IMR-90 (cell line): Measurements from ENCODE around the gene PFN1. TPM values are rescaled to one million over a fixed set of nuclear protein-coding genes. Genes with fewer than 3 reads are reported as not detected.

Experiments used
- ATAC-seq: fragments of 200-7000 bp; cut with Tn5 transposase; 2 replicates; pipeline ENCODE4 v1.9.1; 2020; ENCODE audit warnings: low read depth, mild to moderate bottlenecking, moderate library complexity
- BruUV-seq: library from RNA; stranded (reverse); fragments of 400-500 nt; replicated peaks from 2 replicates; lab custom pipeline; 2021; lab: Mats Ljungman, UMichigan
- CTCF ChIA-PET: fragments of 300-600 bp; formaldehyde crosslinking; extraction: SDS; loops from one replicate; lab custom pipeline; 2021; ENCODE audit warnings: antibody characterized with exemption; lab: Yijun Ruan, JAX
- POLR2A ChIA-PET: fragments of 300-600 bp; sonication (Branson Sonifier 250); formaldehyde crosslinking; loops from one replicate; lab custom pipeline; 2022; ENCODE audit warnings: antibody characterized with exemption; ENCODE audit not compliant: unreplicated experiment; lab: Charles Lee
- DNase-seq: peaks from one replicate; pipeline ENCODE4 v3.0.0; 2013
- H2AFZ ChIP-seq: replicated peaks from 2 replicates; pipeline ENCODE3; 2013; ENCODE audit warnings: low read length, mild to moderate bottlenecking; ENCODE audit not compliant: poor library complexity
- H2AK5ac ChIP-seq: 2 replicates; pipeline ENCODE4 v1.6.1; 2013; ENCODE audit warnings: low read depth, low read length, inconsistent platforms
- H2AK9ac ChIP-seq: replicated peaks from 2 replicates; pipeline ENCODE3; 2013; ENCODE audit warnings: mild to moderate bottlenecking, low read depth, low read length, moderate library complexity; ENCODE audit not compliant: poor library complexity
- H2BK120ac ChIP-seq: 2 replicates; pipeline ENCODE4 v1.6.1; 2013; ENCODE audit warnings: low read depth, low read length, inconsistent platforms
- H2BK15ac ChIP-seq: 3 replicates; pipeline ENCODE4 v1.6.1; 2013; ENCODE audit warnings: low read depth, low read length, inconsistent platforms
- H2BK20ac ChIP-seq: 2 replicates; pipeline ENCODE4 v1.6.1; 2013; ENCODE audit warnings: low read depth, mild to moderate bottlenecking, inconsistent platforms, low read length, moderate library complexity
- H2BK5ac ChIP-seq: 2 replicates; pipeline ENCODE4 v1.6.1; 2013; ENCODE audit warnings: mild to moderate bottlenecking, low read depth, low read length, inconsistent platforms; ENCODE audit not compliant: poor library complexity, severe bottlenecking
- H3K14ac ChIP-seq: replicated peaks from 2 replicates; pipeline ENCODE4 v1.6.1; 2013; ENCODE audit warnings: low read depth, low read length, inconsistent platforms
- H3K18ac ChIP-seq: 2 replicates; pipeline ENCODE4 v1.6.1; 2013; ENCODE audit warnings: low read depth, low read length, control low read depth
- H3K23ac ChIP-seq: 2 replicates; pipeline ENCODE4 v1.6.1; 2013; ENCODE audit warnings: low read depth, low read length, inconsistent platforms
- H3K27ac ChIP-seq: 2 replicates; pipeline ENCODE4 v1.5.1; 2013; ENCODE audit warnings: mild to moderate bottlenecking, control low read depth, low read length; ENCODE audit not compliant: insufficient read depth
- H3K27me3 ChIP-seq: 2 replicates; pipeline ENCODE4 v1.6.1; 2013; ENCODE audit warnings: low read length; ENCODE audit not compliant: control insufficient read depth, insufficient read depth
- H3K36me3 ChIP-seq: 2 replicates; pipeline ENCODE4 v1.6.1; 2013; ENCODE audit warnings: low read length, mixed read lengths; ENCODE audit not compliant: control insufficient read depth, insufficient read depth
- H3K4ac ChIP-seq: 2 replicates; pipeline ENCODE4 v1.6.1; 2013; ENCODE audit warnings: low read depth, low read length, inconsistent platforms
- H3K4me1 ChIP-seq: 2 replicates; pipeline ENCODE4 v1.6.1; 2013; ENCODE audit warnings: low read length, mixed read lengths; ENCODE audit not compliant: control insufficient read depth, insufficient read depth
- H3K4me2 ChIP-seq: 2 replicates; pipeline ENCODE4 v1.6.1; 2013; ENCODE audit warnings: low read depth, mild to moderate bottlenecking, control low read depth, low read length, moderate library complexity
- H3K4me3 ChIP-seq: 2 replicates; pipeline ENCODE4 v1.5.1; 2013; ENCODE audit warnings: low read depth, mild to moderate bottlenecking, control low read depth, low read length, moderate library complexity; ENCODE audit not compliant: insufficient read depth
- H3K56ac ChIP-seq: 2 replicates; pipeline ENCODE4 v1.6.1; 2013; ENCODE audit warnings: low read length, inconsistent platforms; ENCODE audit not compliant: insufficient read depth; ENCODE audit errors: extremely low read depth
- H3K79me1 ChIP-seq, 2 experiments: 2 replicates each; pipeline ENCODE4 v1.6.1; 2013; ENCODE audit warnings: low read length in 2 of 2, inconsistent platforms in 1 of 2, low read depth in 1 of 2
- H3K9ac ChIP-seq: 2 replicates; pipeline ENCODE4 v1.6.1; 2013; ENCODE audit warnings: low read depth, low read length, control low read depth
- H3K9me1 ChIP-seq: 2 replicates; pipeline ENCODE4 v1.6.1; 2013; ENCODE audit warnings: low read length, inconsistent platforms; ENCODE audit not compliant: insufficient read depth
- H3K9me3 ChIP-seq: 2 replicates; pipeline ENCODE4 v1.6.1; 2013; ENCODE audit warnings: low read length; ENCODE audit not compliant: control insufficient read depth, insufficient read depth
- H4K20me1 ChIP-seq: 2 replicates; pipeline ENCODE4 v1.6.1; 2013; ENCODE audit warnings: low read length, inconsistent platforms; ENCODE audit not compliant: insufficient read depth
- H4K5ac ChIP-seq: 2 replicates; pipeline ENCODE4 v1.6.1; 2013; ENCODE audit warnings: mild to moderate bottlenecking, low read depth, low read length, control low read depth
- H4K8ac ChIP-seq, 2 experiments: 2 replicates each; pipeline ENCODE4 v1.6.1; 2013; ENCODE audit warnings: low read depth in 2 of 2, low read length in 2 of 2, control low read depth in 1 of 2, inconsistent platforms in 1 of 2
- H4K91ac ChIP-seq: 2 replicates; pipeline ENCODE4 v1.6.1; 2013; ENCODE audit warnings: low read depth, low read length, inconsistent platforms; ENCODE audit not compliant: insufficient read depth
- BHLHE40 ChIP-seq: fragments of 150-350 bp; IDR thresholded peaks from 2 replicates; pipeline ENCODE4 v1.6.1; 2016; ENCODE audit warnings: mild to moderate bottlenecking, low read depth, low read length
- CEBPB ChIP-seq: IDR thresholded peaks from 2 replicates; pipeline ENCODE4 v1.6.1; 2012; ENCODE audit warnings: low read depth, low read length, improper control_type of control experiment
- MAFK ChIP-seq: IDR thresholded peaks from 2 replicates; pipeline ENCODE4 v1.6.1; 2012; ENCODE audit warnings: low read depth, low read length, improper control_type of control experiment
- MXI1 ChIP-seq: IDR thresholded peaks from 2 replicates; pipeline ENCODE4 v1.6.1; 2012; ENCODE audit warnings: low read depth, mild to moderate bottlenecking, low read length, moderate library complexity, borderline replicate concordance
- POLR2A ChIP-seq: IDR thresholded peaks from 2 replicates; pipeline ENCODE4 v1.6.1; 2012; ENCODE audit warnings: mild to moderate bottlenecking, low read depth, low read length
- RFX5 ChIP-seq: IDR thresholded peaks from 2 replicates; pipeline ENCODE4 v1.8.0; 2012; ENCODE audit warnings: low read depth, mild to moderate bottlenecking, low read length, moderate library complexity
- WGBS, 2 experiments: methylation state at CpG; one replicate each; pipeline versions ENCODE4 v1.1.5 to v1.1.7; 2013; ENCODE audit warnings: missing lambda C conversion rate in 2 of 2; ENCODE audit not compliant: insufficient read length in 1 of 2; ENCODE audit errors: extremely low coverage in 2 of 2; 5-methylcytosine and 5-hydroxymethylcytosine counted together
- dilution Hi-C: fragments of 300-500 bp; cut with HindIII; formaldehyde crosslinking; loops from one replicate; pipeline ENCODE4 v1.14.3; 2018; ENCODE audit warnings: low sequenced_read_pairs; ENCODE audit not compliant: unreplicated experiment
- in situ Hi-C: fragments of 300-500 bp; cut with MboI; formaldehyde crosslinking; loops from 3 replicates; pipeline ENCODE4 v1.14.3; 2019; ENCODE audit warnings: low sequenced_read_pairs, inconsistent platforms, mixed read lengths
- intact Hi-C: fragments of 100-400 bp; cut with micrococcal nuclease; formaldehyde crosslinking; loops from 2 replicates; pipeline ENCODE4 v1.10.0; 2022
- polyA plus RNA-seq, 3 experiments: library from polyadenylated mRNA; depleted of rRNA; stranded (reverse); fragments of >200 nt; gene quantifications; 2 replicates each; pipeline ENCODE4 v1.2.3, GENCODE V29; 2012; ENCODE audit warnings: low replicate concordance in 1 of 3
- total RNA-seq: library from RNA; depleted of rRNA; stranded (reverse); fragments of >200 nt; gene quantifications from 2 replicates; pipeline ENCODE4 v1.2.3, GENCODE V29; 2012
- TF ChIP-seq, protein P1 (sequence below): conservative IDR thresholded peaks from 2 replicates; pipeline ENCODE4 v1.5.1; 2012; ENCODE audit warnings: mild to moderate bottlenecking, low read depth, low read length, improper control_type of control experiment
- TF ChIP-seq, protein P2 (sequence below): fragments of 150-350 bp; IDR thresholded peaks from 2 replicates; pipeline ENCODE4 v1.6.1; 2017; ENCODE audit warnings: mild to moderate bottlenecking, antibody characterized with exemption, low read length, low read depth

The PFN1 gene
- total and polyA plus RNA-seq, 2 of the 4 experiments (the other 2 are of a cell fraction) = 348 to 1,671 TPM

DNA sequence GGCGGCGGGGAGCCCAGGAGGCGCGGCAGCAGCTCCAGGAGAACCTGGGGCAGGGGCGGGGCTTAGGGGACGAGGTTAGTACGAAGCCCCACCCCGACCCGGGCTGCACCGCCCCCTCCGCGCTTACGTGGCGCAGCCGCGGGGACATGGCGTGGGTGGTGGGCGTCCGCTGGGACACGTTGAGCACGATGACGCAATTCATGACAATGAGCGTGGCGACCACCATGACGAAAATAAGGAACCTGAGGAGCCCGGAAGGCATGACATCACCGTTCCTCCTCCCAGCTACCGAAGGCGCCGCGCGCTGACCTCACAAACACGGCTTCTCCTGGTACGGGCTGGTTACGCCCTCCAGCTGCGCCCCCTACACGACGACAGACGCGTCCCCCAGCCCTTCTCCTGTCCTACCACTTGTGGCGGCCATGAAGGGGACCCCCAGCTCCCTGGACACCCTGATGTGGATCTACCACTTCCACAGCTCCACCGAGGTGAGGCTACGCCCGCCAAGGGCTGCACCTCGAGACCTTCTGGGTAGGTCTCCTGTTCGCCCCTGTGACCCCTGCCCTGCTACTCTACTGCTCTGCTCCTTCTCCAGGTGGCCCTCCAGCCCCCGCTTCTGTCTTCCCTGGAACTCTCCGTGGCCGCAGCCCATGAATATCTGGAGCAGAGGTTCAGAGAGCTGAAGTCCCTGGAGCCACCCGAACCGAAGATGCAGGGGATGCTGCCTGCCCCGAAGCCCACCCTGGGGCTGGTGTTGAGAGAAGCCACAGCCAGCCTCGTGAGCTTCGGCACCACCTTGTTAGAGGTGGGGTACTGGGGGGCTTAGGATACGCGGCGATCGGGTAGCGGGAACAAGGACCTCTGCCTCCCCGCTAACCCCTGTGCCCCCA lies 48.7 kb downstream of the PFN1 start, which contains the start of gene C17orf107:
Gene C17orf107, plus strand, starts transcription at position 196 of the 890 bp plus-strand sequence. Its CDS starts 227 bp downstream, at position 423.
- POLR2A ChIA-PET = no interaction called here

More for the DNA sequence above, 48.7 kb downstream of the PFN1 start, which contains the start of gene C17orf107:
- Histone ChIP-seq H3K4me1 (no peaks in the 10 kb centered on the region), H3K18ac (0 out of 2 replicates have a peak within 1 kb of the TSS, but pooled peaks have one; percentile 1), H3K27ac (no peak within 1 kb of the TSS), H2BK20ac (no peak within 1 kb of the TSS), H3K14ac (no peak within 1 kb of the TSS), H3K79me1 (no peaks in the 10 kb centered on the region), H4K5ac (peak within 1 kb of the TSS; percentile 37; the same call in 1 of the 2 replicates), H3K27me3 (no peaks in the 10 kb centered on the region; the same call in 1 of the 2 replicates), H3K36me3 (peaks cover 28% of the 10 kb centered on the region), H3K4ac (peak within 1 kb of the TSS; percentile 40; the same call in 1 of the 2 replicates), H2BK5ac (no peak within 1 kb of the TSS), H2AK5ac (0 out of 2 replicates have a peak within 1 kb of the TSS, but pooled peaks have one; percentile 48), H3K9ac (no peak within 1 kb of the TSS), H3K4me2 (peak within 1 kb of the TSS; percentile 50), H4K20me1 (no peaks in the 10 kb centered on the region; the same call in none of the 2 replicates), H3K56ac (no peak within 1 kb of the TSS), H3K4me3 (peak within 1 kb of the TSS; percentile 45), H2BK120ac (0 out of 2 replicates have a peak within 1 kb of the TSS, but pooled peaks have one; percentile 0), H2AFZ (peak within 1 kb of the TSS; percentile 86), H4K8ac (peak within 1 kb of the TSS; percentile 16 to 93; a peak in 2 of 4 replicates), H2BK15ac (no peak within 1 kb of the TSS), H2AK9ac (peak within 1 kb of the TSS; percentile 58), H3K9me1 (peaks cover 4% of the 10 kb centered on the region; the same call in 1 of the 2 replicates), H4K91ac (no peak within 1 kb of the TSS), H3K9me3 (no peaks in the 10 kb centered on the region; the same call in 1 of the 2 replicates), H3K23ac (peak within 1 kb of the TSS; percentile 84; the same call in 1 of the 2 replicates)
- ATAC-seq (peak; percentile 58), DNase-seq (peak; percentile 79)
- no TSS peak for BruUV-seq
- 18% methylated on average over 35 of the region's 60 CpGs; no CpG with 5 or more reads in 1 of the 2 experiments for WGBS, 2 experiments
- CTCF ChIA-PET = no interaction called here
- dilution Hi-C loops = no loop called here
- intact Hi-C loops = no loop called here
- in situ Hi-C loops = no loop called here
- TF ChIP-seq POLR2A = no peak
- TF ChIP-seq, protein P1, sequence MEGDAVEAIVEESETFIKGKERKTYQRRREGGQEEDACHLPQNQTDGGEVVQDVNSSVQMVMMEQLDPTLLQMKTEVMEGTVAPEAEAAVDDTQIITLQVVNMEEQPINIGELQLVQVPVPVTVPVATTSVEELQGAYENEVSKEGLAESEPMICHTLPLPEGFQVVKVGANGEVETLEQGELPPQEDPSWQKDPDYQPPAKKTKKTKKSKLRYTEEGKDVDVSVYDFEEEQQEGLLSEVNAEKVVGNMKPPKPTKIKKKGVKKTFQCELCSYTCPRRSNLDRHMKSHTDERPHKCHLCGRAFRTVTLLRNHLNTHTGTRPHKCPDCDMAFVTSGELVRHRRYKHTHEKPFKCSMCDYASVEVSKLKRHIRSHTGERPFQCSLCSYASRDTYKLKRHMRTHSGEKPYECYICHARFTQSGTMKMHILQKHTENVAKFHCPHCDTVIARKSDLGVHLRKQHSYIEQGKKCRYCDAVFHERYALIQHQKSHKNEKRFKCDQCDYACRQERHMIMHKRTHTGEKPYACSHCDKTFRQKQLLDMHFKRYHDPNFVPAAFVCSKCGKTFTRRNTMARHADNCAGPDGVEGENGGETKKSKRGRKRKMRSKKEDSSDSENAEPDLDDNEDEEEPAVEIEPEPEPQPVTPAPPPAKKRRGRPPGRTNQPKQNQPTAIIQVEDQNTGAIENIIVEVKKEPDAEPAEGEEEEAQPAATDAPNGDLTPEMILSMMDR = no peak
- TF ChIP-seq MXI1 = no peak
- TF ChIP-seq BHLHE40 = no peak
- peak; percentile 94 for TF ChIP-seq CEBPB
- no peak for TF ChIP-seq RFX5
- TF ChIP-seq MAFK = no peak
- TF ChIP-seq, protein P2, sequence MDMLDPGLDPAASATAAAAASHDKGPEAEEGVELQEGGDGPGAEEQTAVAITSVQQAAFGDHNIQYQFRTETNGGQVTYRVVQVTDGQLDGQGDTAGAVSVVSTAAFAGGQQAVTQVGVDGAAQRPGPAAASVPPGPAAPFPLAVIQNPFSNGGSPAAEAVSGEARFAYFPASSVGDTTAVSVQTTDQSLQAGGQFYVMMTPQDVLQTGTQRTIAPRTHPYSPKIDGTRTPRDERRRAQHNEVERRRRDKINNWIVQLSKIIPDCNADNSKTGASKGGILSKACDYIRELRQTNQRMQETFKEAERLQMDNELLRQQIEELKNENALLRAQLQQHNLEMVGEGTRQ = no peak
